ENCODE results near the gene RMDN3.

RMDN3 gene

GRCh38 chr15:40747685-40748631 lies 7.1 kb downstream of the RMDN3 start:
- DNase-seq, result no peak

GRCh38 chr15:40746916-40747418 lies 8.1 kb downstream of the RMDN3 start:
- peak; percentile 15 for DNase-seq

GRCh38 chr15:40744815-40745152 lies 10.3 kb downstream of the RMDN3 start:
- DNase-seq, result no peak

GRCh38 chr15:40743921-40744814 lies 10.9 kb downstream of the RMDN3 start:
- no peak for DNase-seq

GRCh38 chr15:40743485-40743901 lies 11.6 kb downstream of the RMDN3 start:
- DNase-seq, result no peak

- no peak for DNase-seq
Observed at GRCh38 chr15:40739854-40740253, 15.2 kb downstream of the RMDN3 start.

GRCh38 chr15:40739047-40739446 lies 16.0 kb downstream of the RMDN3 start:
- DNase-seq, result no peak

GRCh38 chr15:40737048-40737447 lies 18.0 kb downstream of the RMDN3 start:
- DNase-seq, result no peak

GRCh38 chr15:40736575-40736974 lies 18.5 kb downstream of the RMDN3 start:
- no peak for DNase-seq

- DNase-seq, result no peak
Observed at GRCh38 chr15:40731034-40731433, 24.0 kb downstream of the RMDN3 start.

GRCh38 chr15:40723919-40724318 lies 31.1 kb downstream of the RMDN3 start:
- DNase-seq, result no peak

- DNase-seq, result no peak
Observed at GRCh38 chr15:40722934-40723333, 32.1 kb downstream of the RMDN3 start.

- DNase-seq, result no peak
Observed at GRCh38 chr15:40722354-40722753, 32.7 kb downstream of the RMDN3 start.

GRCh38 chr15:40721701-40722100 lies 33.4 kb downstream of the RMDN3 start:
- no peak for DNase-seq

GRCh38 chr15:40716165-40716564 lies 38.9 kb downstream of the RMDN3 start:
- no peak for DNase-seq

GRCh38 chr15:40714144-40714543 lies 40.9 kb downstream of the RMDN3 start:
- no peak for DNase-seq

GRCh38 chr15:40706121-40706520 lies 48.9 kb downstream of the RMDN3 start:
- no peak for DNase-seq

GRCh38 chr15:40702077-40702476 lies 53.0 kb downstream of the RMDN3 start:
- no peak for DNase-seq

- no peak for DNase-seq
Observed at GRCh38 chr15:40697916-40698315, 57.1 kb downstream of the RMDN3 start.

- no peak for DNase-seq
Observed at GRCh38 chr15:40696228-40696627, 58.8 kb downstream of the RMDN3 start.

- DNase-seq, result peak; percentile 26
Observed at GRCh38 chr15:40695469-40695890, 59.6 kb downstream of the RMDN3 start.

GRCh38 chr15:40694688-40695468 lies 60.2 kb downstream of the RMDN3 start, which contains the start of gene RAD51:
RAD51 (plus strand) TSS chr15:40695174; CDS start chr15:40698759, 3,585 bp downstream.
- DNase-seq, result peak; percentile 84

All from NCI-H345 (cell line).